Activated naive CD8-positive, alpha-beta T cell treated with anti-CD3 and anti-CD28 coated beads, Interleukin-2, amount 50 U/mL, for 16 hours (primary cell): Measurements from ENCODE around the gene NOL9.

Source experiments
- DNase-seq: peaks from one replicate; pipeline ENCODE4 v3.0.0-alpha.2; 2020; ENCODE audit warnings: low read depth, low spot score

The NOL9 gene

DNA sequence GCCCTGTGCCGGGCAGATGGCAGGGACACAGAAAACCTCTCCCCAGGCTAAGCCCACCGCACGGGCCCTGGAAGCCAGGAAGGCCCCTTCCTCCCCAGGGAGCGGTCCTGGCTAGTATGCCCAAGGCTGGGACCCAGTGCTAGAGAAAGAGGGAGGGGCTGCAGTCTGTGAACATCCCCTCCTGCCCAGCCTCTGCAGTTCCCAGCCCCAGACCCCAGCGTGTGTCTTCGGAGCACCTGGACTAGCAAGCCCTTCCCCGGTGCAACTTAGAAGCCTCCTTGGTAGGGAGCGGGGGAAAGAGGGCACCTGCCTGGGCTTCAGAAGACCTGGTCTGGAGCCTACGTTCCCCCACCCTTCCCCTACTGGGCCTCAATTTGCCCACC is 64.9 kb downstream of the NOL9 start:
- DNase-seq = no peak

DNA sequence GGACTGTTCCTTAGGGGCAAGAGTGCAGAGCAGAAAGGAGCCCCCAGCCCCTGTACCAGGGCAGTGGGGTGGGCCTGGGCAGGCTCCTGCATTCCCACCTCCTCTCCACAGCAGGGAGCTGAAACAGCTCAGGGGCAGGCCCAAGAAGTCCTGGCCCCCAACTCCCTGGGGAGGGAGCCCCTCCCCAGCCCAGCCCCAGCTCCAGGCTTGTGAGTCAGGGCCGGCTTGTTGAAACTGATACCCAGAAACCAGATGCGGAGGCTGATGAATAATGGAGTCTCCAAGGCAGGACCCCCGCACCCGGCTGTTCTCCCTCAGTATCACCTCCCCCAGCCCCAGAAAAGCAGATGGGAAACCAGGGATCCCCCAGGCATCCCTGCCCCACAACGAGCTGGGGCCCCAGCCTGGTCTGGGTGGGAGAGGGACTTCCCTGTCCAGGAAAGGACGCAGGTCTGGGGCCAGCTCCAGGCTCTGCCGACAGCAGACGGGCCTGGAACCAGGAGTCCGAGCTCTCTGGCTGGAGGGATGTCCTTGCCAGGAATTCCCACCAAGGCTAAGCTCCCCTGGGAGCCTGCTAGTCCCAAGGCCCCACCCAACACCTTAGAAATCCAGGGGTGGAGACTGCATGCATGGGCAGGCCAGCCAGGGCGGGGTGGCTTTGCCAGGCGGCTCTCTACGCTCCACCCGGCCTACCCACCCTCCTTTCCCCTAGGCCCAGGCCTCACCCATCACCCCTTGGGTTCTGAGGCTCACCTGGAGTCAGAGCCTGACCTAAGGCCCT is 65.5 kb downstream of the NOL9 start:
- DNase-seq = no peak

DNA sequence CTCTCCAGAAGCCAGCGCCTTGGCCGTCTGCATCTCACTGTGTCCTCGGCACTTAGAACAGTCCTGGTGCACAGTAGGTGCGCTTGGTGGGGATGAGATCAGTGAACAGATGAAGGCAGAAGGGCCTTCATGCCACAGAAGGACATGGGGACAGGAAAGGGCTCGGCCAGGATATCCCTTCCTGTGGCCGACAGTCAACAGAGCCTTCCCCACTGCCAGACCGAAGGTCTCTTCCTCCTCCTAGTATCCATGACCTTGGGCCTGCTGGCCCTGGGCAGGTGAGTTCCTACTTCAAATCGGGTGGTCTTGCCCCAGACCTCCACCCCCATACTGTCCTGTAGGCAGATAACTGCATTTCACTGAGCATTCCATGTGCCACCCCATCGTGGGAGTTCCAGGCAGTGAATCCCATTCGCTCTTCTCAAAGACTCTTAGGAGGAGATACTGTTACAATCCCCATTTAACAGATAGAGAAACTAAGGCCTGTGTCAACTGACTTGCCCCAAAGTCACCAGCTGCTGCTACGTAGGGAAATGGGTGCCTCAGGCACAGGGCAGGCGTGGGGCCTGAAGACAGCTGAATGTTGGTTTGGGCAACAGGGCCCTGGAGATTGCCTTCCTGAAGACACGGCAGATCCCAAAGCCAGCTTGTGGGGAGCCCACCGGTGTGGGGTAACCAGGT is 66.4 kb downstream of the NOL9 start:
- no peak for DNase-seq

DNA sequence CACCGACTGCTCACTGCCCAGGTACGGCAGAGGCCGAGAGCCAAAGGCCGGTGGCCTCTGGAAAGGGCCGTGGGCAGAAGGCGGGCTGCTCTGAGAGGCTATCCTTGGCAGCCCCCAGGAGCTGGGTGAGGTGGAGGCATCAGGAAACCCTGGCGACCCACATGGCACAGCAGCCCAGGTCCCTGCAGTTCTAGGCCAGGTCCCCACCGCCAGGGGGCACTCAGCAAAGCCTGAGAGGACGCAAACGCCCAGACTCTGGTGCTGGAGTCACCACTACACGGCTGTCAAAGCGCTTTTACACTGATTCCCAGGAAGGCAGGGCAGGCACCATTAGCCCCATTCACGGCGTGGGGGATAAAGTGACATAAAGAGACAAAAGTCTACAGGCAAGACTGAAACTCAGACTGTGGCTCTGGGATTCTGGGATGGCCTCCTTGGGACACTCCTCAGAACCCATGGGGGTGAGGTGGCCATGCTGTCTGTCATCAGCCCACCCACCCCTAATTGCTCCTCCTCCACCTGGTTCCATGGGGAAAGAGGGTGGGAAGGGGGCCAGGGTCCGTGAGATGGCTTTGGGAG is 67.8 kb downstream of the NOL9 start:
- DNase-seq = peak; percentile 75

DNA sequence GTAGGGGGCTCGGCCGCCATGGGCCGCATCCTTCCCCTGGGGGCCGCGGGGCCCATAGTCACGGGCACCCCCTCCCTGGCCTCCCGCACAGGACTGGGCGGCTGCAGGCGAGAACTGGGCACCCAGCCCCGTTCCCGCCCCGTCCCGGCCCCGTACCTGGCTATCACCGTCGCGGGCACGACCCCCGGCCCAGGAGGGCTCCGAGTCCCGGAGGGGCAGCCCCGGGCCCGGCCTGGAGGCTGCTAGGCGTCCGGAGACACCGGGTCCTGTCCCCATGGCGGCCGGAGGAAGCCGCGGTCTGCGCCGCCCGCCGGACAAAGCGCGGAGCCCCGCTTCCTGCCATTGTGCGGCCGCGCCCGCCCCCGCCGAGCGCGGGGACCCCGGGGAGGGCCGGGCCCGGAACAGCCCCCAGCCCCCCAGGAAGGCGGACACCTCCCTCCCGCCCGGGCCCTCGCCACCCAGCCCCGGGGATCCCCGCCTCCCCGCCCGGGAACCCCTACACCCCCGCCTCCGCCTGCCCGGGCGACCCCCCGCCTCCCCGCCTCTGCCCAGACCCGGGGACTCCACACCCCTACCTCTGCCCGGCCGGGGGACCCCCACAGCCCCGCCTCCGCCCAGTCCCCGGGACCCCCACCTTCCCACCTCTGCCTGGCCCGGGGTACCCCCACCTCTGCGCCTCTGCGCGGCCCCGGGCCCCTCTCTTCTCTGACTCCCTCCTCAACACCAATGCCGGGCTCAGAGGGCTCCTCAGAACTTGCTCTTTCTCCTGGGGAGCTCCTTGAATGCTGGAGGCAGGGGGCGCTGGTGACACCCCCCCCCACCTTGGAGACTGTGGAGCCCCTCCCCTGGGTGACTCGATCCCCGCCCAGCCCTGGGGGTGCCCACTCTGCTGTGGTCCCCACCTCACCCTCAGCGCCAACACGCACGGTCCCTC is 68.9 kb downstream of the NOL9 start:
- DNase-seq = no peak

DNA sequence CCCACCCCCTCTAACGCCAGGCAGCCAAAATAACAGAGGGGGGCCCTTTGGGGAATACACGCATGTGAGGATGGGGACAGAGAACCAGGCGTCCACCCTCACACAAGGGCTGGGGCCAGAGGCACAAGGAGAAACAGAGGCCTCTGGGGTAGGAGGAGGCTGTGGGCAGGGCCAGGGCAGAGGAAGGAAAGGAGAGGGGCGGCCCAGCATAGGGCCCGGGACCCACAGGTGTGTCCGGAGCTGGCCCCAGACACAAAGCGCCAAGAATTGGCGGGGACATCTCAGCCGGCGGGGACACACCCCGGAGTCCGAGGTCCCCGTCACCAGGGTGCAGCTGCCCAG is 69.5 kb downstream of the NOL9 start:
- no peak for DNase-seq

DNA sequence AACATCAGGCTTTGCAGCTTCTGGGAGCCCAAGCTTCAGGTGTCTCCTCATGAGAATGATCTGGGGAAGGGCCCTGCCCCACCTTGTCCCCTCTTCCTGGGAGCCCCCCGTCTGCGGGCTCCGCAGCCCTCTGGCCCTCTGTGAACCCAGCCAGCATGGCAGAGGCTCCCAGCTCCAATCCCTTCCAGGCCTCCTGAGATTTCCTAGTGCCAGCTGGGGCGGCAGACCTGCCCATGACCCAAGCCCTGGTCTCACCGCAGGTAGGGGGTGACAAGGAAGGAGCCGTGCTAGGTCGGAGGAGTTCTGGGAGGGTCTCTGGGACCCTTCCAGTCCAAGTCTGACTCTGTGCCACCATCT is 70.6 kb downstream of the NOL9 start:
- DNase-seq = no peak

DNA sequence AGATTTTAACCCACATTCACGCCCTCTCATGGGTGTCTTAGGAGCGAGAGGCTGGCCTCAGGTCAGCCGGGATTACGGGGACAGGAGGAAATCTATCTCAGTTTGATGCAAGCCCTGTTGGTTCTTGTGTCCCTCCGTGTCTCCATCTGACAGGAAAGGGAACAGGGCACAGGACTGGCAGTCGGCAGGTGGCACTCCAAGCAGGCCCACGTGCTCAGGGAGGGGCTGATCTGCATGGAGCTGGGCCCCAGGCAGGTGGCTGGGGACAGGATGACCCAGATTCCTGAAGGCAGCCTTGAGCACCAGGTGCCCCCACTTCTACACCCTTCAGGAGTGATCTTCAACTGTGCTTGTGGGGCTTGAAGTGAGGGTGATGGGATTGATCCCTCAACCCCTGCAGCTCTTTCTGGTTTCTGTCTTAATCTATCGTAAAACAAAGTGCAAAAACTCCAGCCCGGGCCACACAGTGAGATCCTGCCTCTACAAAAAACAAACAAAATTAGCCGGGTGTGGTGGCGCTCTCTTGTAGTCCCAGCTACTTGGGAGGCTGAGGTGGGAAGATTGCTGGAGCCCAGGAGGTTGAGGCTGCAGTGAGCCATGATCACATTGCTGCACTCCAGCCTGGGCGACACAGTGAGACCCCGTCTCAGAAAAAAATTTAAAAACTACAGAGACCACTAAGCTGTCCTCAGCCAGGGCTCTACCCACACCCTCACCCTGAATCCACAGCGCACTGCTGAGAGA is 71.1 kb downstream of the NOL9 start:
- DNase-seq = no peak

DNA sequence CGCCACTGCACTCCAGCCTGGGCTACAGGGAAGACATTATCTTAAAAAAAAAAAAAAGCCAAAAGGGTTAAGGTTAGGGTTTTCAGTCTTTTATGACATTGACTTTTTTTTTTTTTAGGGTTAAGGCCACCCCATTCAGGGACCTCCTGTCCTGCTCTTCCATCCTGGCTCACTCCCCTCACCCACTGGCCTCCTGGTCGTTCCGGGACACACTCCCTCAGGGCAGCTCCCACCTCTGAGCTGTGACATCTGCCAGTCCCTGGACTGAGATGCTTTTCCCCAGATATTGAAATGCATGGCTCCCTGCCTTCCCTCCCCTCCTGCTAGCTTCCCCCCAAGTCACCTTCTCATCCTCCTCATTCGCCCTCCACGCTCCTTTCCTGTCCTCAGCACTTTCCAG is 72.5 kb downstream of the NOL9 start:
- DNase-seq = no peak

DNA sequence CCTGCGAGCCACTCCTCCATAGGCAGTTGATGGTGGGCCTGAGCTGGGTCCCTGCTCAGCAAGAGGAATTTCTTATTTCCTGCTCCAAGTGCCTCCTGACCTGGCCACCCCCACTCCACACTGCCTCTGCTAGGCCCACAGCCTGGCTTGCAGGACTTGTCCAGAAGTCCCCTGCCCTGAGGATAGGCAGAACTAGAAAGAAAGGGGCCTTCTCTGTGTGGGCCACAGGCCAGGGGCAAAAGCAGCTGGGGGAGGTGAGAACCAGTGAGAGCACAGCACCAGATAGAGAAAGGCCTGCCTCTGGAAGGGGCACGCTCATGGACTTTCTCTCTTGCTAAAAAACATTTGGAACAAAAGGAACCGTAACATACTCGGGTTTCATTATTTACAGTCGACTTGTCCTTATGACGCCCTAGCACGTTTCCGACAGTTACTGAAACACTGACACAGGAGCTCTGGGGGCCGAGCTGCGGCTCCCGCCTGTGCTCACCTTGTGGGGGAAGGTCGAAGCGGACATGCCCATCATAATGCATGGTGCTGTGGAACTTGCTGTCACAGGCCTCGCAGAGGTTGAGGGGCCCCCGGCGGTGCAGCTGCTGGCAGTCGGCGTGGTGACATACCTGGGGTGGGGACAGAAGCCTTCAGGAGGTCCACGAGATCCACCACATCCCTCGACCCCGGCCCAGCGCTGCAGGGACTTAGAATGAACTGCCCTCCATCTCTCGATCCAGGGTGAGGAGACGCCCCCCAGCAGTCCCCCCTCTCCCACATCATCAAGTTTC is 77.1 kb downstream of the NOL9 start:
- DNase-seq = no peak

DNA sequence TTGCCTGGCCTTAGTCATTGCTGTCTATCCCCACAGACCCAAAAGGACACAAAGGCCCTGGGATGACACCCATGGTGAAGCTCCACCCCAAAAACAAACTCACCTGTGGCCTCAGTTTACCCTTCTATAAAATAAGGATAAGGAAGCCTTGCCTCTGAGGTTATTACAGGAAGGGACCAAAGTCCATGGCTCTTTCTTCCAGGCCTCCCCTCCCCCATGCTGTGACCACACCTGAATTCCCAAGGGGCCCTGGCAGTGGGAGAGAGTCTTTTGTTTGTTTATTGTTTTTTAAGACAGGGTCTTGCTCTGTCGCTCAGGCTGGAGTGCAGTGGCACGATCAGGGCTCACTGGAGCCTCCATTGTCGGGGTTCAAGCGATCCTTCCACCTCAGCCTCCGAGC is 77.8 kb downstream of the NOL9 start:
- no peak for DNase-seq

DNA sequence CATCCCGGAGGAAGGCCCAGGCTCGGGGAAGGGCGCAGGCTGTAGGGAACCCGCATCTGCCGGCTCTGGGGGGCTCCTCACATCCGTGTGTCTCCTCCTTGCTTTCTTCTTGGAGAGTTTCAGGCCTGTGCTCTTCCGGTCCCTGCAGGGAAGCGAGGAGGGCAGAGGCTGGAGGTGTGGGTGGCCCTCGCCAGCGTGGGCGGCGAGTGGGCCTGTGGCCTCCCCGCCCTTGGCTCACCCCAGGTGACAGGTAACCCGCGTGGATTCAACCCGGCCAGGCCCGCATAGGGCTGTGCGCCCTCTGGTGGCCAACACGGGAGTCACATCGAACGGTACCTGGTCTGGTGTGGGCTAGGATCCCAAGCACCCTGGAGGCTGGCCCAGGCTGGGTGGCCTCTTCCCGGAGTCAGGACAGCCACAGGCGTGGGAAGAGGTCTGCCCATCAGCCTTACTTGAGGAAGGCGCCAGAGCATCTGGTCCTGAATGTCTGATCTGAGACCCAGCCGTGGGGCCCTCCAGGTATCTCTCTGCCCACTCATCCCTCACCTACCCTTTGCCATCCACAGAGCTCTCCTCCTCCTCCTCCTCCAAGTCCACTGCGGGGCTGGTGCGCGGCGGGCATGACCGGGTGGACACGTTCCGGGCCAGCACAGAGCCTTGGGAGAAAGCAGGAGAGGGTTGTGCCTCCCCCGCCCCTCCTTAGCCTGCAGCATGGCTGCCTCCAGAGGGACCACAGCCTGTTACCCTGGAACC is 78.8 kb downstream of the NOL9 start:
- no peak for DNase-seq

DNA sequence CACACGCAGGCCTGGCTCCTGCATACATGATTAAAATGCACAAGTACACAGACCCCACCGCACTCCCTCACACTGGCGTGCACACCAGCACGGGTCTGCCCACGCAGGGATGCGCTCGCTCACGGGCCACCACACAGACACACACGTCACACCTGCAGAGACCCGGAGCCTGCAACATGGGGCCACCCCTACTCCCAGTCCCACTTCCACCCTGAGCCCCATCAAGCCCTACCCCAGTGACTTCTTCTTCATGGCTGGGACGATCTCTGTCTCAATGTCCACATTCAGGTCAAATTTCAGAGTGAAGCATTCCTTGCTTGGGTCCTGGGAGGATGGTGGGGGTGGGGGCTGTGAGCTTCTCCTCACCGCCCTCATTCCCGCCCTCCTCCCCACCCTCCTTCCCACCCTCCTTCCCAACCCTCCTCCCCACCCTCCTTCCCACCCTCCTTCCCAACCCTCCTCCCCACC is 79.5 kb downstream of the NOL9 start:
- DNase-seq = no peak

DNA sequence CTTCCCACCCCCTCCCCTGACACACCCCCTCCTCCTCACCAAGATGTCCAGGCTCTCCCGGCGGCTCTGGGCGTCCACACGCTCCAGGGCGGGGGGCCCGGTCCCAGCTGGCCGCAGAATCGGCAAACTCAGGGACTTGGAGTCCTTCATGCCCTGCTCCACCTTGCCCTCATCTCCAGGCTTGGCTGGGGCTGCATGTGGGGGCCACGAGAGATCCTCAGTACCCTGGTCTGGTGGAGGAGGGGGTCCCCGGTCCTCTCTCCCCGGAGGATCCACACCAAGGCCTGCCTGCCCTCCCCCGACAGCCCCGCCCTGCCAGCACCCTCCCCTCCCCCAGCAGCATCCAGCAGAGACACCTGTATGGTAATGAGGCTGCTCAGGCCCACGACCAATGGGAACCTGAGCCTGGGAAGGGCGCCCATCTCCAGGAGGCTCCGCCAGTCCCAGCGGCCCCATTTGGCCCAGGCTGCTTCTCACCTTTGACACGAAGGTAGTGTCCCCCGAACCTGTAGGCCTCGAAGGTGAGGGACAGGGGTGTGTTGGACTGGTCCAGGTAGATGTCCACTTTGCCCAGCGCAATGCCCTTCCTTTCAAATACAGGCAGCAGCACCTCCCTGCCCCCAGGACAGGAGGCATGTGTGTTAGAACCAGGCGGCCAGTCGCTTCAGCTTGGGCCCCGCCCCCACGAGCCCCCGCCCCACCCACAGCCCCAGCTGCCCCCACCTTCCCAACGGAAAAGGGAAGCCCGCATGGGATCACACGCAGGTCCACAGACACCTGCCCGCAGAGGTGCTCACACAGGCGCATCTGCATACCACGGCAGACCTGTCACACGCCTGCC is 80.1 kb downstream of the NOL9 start:
- DNase-seq = no peak

DNA sequence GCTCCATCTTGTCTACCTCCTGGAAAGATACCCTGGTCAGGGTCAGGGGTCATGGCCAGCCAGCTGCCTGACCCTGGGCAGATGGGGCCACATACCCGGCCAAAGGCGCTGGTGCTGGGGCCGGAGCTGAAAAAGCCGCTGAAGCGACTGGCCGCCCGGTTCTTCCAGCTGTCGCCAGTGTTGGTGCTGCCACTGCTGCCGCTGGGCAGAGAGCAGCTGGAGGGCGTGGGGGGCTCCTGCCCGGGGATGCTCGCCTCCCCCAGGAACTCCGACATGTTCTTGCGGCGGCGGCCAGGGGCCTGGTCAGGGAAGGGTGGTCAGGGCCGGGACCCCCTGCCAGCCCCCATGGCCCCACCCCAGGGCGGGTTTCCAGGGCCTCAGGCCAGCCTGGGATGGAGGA is 81.2 kb downstream of the NOL9 start:
- DNase-seq = no peak

DNA sequence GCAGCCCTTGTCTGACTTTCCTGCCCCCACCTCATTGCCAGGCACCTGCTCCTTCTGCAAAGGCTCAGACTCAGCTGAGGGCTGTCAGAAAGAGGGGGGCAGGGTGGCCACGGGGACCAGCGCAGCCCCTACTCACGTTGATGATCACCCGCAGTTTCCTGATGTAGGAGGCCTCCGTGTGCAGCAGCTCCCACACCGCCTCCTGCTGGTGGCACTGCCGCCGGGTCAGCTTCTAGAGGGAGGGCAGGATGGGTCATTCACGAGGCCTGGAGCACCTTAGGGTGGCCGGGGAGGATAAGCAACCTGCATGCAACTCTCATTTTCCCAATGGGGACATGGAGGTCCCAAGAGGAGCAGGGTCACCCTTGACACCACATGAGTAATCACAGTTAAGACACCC is 81.9 kb downstream of the NOL9 start:
- DNase-seq = no peak

DNA sequence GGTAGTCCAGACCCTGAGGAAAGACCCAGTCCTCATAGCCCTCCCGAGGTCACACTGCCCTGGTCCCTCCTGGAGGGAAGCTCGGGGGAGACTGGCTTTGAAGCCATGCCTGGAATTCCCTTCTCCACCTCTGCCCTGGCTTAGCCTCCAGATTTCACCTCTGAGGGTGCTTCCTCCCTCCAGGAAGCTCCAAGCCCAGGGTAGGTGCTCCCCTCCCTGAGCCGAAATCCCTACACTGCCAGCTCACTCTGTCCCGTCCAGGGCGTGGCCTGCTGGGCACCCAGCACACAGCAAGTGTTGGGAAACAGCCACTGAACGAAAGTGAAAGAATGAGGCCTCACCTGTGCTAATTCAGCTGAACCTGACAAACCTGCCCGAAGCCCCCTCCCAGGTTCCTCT is 82.3 kb downstream of the NOL9 start:
- DNase-seq = no peak
